Measurements from ENCODE around the gene CENPK.
"Not testable (repeated sequence)": the region's sequence is repeated elsewhere in the genome, so short reads cannot be mapped to it uniquely, and the experiment has no call there.

CENPK gene

GRCh38 chr5:65489119-65489518 lies 73.8 kb downstream of the CENPK start:
- DNase-seq = no peak

- not testable (repeated sequence) for DNase-seq
Observed at GRCh38 chr5:65488038-65488687, 74.8 kb downstream of the CENPK start.

- DNase-seq = not testable (repeated sequence)
Observed at GRCh38 chr5:65486803-65487202, 76.2 kb downstream of the CENPK start.

GRCh38 chr5:65485405-65485804 lies 77.6 kb downstream of the CENPK start:
- DNase-seq = no peak

GRCh38 chr5:65483546-65484346 lies 79.2 kb downstream of the CENPK start:
- DNase-seq = peak; percentile 76

GRCh38 chr5:65482736-65483545 lies 80.0 kb downstream of the CENPK start:
- DNase-seq = peak; percentile 16

- no peak for DNase-seq
Observed at GRCh38 chr5:65482296-65482735, 80.7 kb downstream of the CENPK start.

- DNase-seq = peak; percentile 86
Observed at GRCh38 chr5:65481635-65482295, 81.2 kb downstream of the CENPK start, which contains the start of gene ADAMTS6. Gene ADAMTS6, minus strand, starts transcription at chr5:65481920. Its CDS starts 8,247 bp downstream, at chr5:65473673.

- DNase-seq = no peak
Observed at GRCh38 chr5:65481171-65481581, 81.8 kb downstream of the CENPK start.

GRCh38 chr5:65480306-65480865 lies 82.6 kb downstream of the CENPK start:
- DNase-seq = peak; percentile 14

GRCh38 chr5:65479527-65479926 lies 83.4 kb downstream of the CENPK start:
- no peak for DNase-seq

- DNase-seq = no peak
Observed at GRCh38 chr5:65478336-65478735, 84.6 kb downstream of the CENPK start.

- DNase-seq = no peak
Observed at GRCh38 chr5:65475895-65476294, 87.1 kb downstream of the CENPK start.

- no peak for DNase-seq
Observed at GRCh38 chr5:65475336-65475735, 87.6 kb downstream of the CENPK start.

GRCh38 chr5:65474130-65474711 lies 88.7 kb downstream of the CENPK start:
- no peak for DNase-seq

- DNase-seq = no peak
Observed at GRCh38 chr5:65468633-65469032, 94.3 kb downstream of the CENPK start.

All from NCI-H446 treated with DMSO at 0.1 percent for 48 hours (cell line).